GM06990 (cell line): ENCODE measurements around the gene SZT2.

Experiments
- DNase-seq: peaks from one replicate; pipeline ENCODE4 v3.0.0-alpha.2; 2011; ENCODE audit not compliant: insufficient read length; ENCODE audit errors: extremely low read depth
- H3K27me3 ChIP-seq: replicated peaks from 2 replicates; pipeline ENCODE4 v1.6.0; 2011; ENCODE audit warnings: low read length; ENCODE audit not compliant: control insufficient read depth, insufficient read depth
- H3K36me3 ChIP-seq: 2 replicates; pipeline ENCODE4 v1.5.1; 2011; ENCODE audit warnings: low read length; ENCODE audit not compliant: control insufficient read depth, insufficient read depth
- H3K4me3 ChIP-seq: replicated peaks from 2 replicates; pipeline ENCODE4 v1.5.1; 2011; ENCODE audit warnings: low read depth, mild to moderate bottlenecking, control low read depth, low read length
- TF ChIP-seq, protein P1 (sequence below): IDR thresholded peaks from 2 replicates; pipeline ENCODE4 v1.5.1; 2011; ENCODE audit warnings: low read length, control low read depth, mild to moderate bottlenecking, inconsistent platforms; ENCODE audit not compliant: insufficient read depth, poor library complexity, severe bottlenecking

The SZT2 gene

GRCh38 chr1:43477716-43478115 lies 88.0 kb downstream of the SZT2 start:
- H3K27me3 ChIP-seq, result no peaks in the 10 kb centered on the region
- TF ChIP-seq, protein P1, sequence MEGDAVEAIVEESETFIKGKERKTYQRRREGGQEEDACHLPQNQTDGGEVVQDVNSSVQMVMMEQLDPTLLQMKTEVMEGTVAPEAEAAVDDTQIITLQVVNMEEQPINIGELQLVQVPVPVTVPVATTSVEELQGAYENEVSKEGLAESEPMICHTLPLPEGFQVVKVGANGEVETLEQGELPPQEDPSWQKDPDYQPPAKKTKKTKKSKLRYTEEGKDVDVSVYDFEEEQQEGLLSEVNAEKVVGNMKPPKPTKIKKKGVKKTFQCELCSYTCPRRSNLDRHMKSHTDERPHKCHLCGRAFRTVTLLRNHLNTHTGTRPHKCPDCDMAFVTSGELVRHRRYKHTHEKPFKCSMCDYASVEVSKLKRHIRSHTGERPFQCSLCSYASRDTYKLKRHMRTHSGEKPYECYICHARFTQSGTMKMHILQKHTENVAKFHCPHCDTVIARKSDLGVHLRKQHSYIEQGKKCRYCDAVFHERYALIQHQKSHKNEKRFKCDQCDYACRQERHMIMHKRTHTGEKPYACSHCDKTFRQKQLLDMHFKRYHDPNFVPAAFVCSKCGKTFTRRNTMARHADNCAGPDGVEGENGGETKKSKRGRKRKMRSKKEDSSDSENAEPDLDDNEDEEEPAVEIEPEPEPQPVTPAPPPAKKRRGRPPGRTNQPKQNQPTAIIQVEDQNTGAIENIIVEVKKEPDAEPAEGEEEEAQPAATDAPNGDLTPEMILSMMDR, result no peak
- H3K4me3 ChIP-seq, result no peak overlapping the region
- no peaks in the 10 kb centered on the region for H3K36me3 ChIP-seq
- DNase-seq, result no peak

DNA sequence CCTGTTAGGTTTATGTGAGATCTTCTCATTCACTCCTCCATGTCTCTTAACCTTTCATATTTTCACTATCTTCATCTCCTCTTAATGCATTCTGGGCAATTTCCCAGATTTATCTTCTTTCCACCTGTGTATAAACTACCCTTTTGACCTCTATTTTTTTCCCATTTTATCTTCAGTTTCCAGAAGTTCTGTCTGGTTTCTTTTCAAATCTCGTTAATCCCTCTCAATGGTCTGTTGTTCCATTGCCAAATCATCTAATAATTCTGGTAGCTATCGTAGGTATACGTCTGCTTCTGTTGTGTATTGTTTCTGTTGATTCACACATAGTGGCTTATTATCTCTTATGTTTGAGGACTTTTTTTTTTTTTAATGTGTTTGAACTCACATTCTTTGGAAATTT lies 89.7 kb downstream of the SZT2 start:
- TF ChIP-seq, protein P1, result no peak
- no peaks in the 10 kb centered on the region for H3K27me3 ChIP-seq
- no peak overlapping the region for H3K4me3 ChIP-seq
- H3K36me3 ChIP-seq, result no peaks in the 10 kb centered on the region
- DNase-seq, result no peak

GRCh38 chr1:43481491-43481890 lies 91.8 kb downstream of the SZT2 start:
- TF ChIP-seq, protein P1, result no peak
- DNase-seq, result no peak
- no peaks in the 10 kb centered on the region for H3K27me3 ChIP-seq
- H3K4me3 ChIP-seq, result no peak overlapping the region
- H3K36me3 ChIP-seq, result no peaks in the 10 kb centered on the region

DNA sequence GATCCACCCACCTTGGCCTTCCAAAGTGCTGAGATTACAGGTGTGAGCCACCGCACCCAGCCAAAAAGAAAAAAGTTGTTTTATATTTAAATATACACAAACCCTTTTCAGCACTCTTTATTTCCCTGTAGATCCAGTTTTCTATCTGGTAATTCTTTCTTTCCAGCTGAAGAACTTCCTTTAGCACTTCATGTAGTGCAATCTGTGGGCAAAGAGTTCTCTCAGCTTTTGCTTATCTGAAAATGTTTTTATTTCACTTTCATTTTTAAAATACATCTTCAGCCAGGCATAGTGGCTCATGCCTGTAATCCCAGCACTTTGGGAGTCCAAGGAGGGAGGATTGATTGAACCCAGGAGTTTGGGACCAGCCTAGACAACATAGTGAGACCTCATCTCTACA lies 92.5 kb downstream of the SZT2 start:
- no peak overlapping the region for H3K4me3 ChIP-seq
- TF ChIP-seq, protein P1, result no peak
- H3K36me3 ChIP-seq, result no peaks in the 10 kb centered on the region
- no peak for DNase-seq
- H3K27me3 ChIP-seq, result no peaks in the 10 kb centered on the region

DNA sequence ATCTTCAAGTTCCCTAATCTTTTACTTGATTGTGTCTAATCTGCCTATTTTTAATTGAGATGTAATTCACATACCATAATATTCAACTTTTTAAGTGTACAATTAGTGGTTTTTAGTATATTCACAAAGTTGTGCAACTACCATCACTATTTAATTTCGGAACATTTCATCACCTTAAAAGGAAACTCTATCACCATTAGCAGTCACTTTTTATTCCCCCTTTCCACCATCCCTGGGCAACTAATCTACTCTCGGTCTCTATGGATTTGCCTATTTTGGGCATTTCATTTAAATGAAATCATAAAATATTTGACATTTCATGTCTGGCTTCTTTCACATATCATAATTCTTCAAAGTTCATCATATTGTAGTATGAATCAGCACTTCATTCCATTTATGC lies 94.7 kb downstream of the SZT2 start:
- H3K4me3 ChIP-seq, result no peak overlapping the region
- DNase-seq, result no peak
- H3K36me3 ChIP-seq, result no peaks in the 10 kb centered on the region
- TF ChIP-seq, protein P1, result no peak
- H3K27me3 ChIP-seq, result no peaks in the 10 kb centered on the region

GRCh38 chr1:43488165-43488564 lies 98.5 kb downstream of the SZT2 start:
- H3K27me3 ChIP-seq, result no peaks in the 10 kb centered on the region
- TF ChIP-seq, protein P1, result no peak
- DNase-seq, result no peak
- H3K36me3 ChIP-seq, result no peaks in the 10 kb centered on the region
- no peak overlapping the region for H3K4me3 ChIP-seq
